Stimulated activated effector memory CD8-positive, alpha-beta T cell treated with anti-CD3 and anti-CD28 coated beads, Interleukin-12 subunit alpha, Interleukin-12 subunit beta, amount 100 ng/mL, for 72 hours (primary cell): Measurements from ENCODE around the gene RCL1.

Experiments used
- ATAC-seq: fragments of 150-1000 bp; cut with Tn5 transposase; 2 replicates; pipeline ENCODE4 v1.10.0; 2021
- DNase-seq, 2 donors: peaks; one replicate each; pipeline ENCODE4 v3.0.0; 2021 to 2022; ENCODE audit warnings: low spot score in 2 of 2
- H3K27ac Mint-ChIP-seq: one replicate; pipeline ENCODE4 v1.8.0; 2022; ENCODE audit warnings: mild to moderate bottlenecking, mixed read lengths
- H3K36me3 Mint-ChIP-seq: one replicate; pipeline ENCODE4 v1.8.0; 2022; ENCODE audit warnings: mild to moderate bottlenecking, mixed read lengths
- H3K4me1 Mint-ChIP-seq: one replicate; pipeline ENCODE4 v1.8.0; 2022; ENCODE audit warnings: mixed read lengths
- H3K4me3 Mint-ChIP-seq: one replicate; pipeline ENCODE4 v1.8.0; 2022; ENCODE audit warnings: mild to moderate bottlenecking, mixed read lengths
- H3K9me3 Mint-ChIP-seq: one replicate; pipeline ENCODE4 v1.8.0; 2022; ENCODE audit warnings: mixed read lengths

Gene RCL1

DNA sequence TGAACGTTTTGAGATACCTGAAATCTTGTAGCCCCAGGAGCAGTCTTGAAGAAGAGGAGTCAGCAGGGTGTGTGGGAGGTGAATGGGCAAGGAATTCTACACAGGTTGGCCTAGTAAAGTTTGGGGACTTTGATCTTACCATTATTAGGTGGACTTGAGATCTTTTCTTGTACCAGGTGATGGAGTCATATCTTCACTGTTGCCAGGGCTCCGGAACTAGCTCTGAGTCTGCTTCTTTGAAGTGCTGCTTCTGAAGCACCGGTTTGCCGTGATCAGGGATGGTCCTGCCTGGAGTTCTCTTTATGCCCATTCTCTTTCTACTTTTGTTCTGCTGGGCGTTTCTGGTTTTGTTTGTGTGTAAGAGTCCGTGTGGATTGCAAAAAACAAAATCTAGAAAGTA lies 27.4 kb downstream of the RCL1 start:
- H3K4me3 Mint-ChIP-seq = no peak overlapping the region
- H3K4me1 Mint-ChIP-seq = peaks cover 29% of the 10 kb centered on the region
- DNase-seq (no peak), ATAC-seq (no peak)
- peaks cover 5% of the 10 kb centered on the region for H3K36me3 Mint-ChIP-seq
- no peaks in the 10 kb centered on the region for H3K9me3 Mint-ChIP-seq
- no peak overlapping the region for H3K27ac Mint-ChIP-seq

GRCh38 chr9:4821133-4821532 lies 28.4 kb downstream of the RCL1 start:
- Mint-ChIP-seq H3K36me3 (peaks cover 10% of the 10 kb centered on the region), H3K4me3 (no peak overlapping the region), H3K4me1 (peaks cover 19% of the 10 kb centered on the region), H3K9me3 (no peaks in the 10 kb centered on the region), H3K27ac (peak overlapping the region; percentile 52)
- ATAC-seq (no peak), DNase-seq (no peak)

DNA sequence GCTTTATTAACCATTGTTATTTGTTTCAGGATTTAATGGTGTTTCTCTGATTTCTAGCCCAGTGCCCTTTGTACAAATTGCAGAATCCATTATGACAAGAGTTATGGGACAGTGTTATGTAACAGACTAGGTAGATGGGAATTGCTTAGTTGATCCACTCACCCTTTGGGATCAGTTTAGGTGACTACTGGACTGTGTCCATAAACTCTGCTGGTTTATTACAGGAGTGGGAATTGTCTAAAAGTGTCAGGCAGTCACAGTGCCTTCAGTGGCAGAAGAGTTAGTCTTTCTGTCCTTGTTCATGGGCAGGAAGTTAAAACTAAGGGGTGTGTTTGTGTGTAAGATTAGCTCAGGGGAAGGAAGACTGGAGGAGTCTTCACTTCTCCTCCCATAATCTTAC lies 29.3 kb downstream of the RCL1 start:
- peaks cover 12% of the 10 kb centered on the region for H3K36me3 Mint-ChIP-seq
- ATAC-seq (no peak), DNase-seq (no peak)
- H3K4me3 Mint-ChIP-seq = no peak overlapping the region
- peak overlapping the region; percentile 52 for H3K27ac Mint-ChIP-seq
- no peaks in the 10 kb centered on the region for H3K9me3 Mint-ChIP-seq
- H3K4me1 Mint-ChIP-seq = peaks cover 17% of the 10 kb centered on the region

DNA sequence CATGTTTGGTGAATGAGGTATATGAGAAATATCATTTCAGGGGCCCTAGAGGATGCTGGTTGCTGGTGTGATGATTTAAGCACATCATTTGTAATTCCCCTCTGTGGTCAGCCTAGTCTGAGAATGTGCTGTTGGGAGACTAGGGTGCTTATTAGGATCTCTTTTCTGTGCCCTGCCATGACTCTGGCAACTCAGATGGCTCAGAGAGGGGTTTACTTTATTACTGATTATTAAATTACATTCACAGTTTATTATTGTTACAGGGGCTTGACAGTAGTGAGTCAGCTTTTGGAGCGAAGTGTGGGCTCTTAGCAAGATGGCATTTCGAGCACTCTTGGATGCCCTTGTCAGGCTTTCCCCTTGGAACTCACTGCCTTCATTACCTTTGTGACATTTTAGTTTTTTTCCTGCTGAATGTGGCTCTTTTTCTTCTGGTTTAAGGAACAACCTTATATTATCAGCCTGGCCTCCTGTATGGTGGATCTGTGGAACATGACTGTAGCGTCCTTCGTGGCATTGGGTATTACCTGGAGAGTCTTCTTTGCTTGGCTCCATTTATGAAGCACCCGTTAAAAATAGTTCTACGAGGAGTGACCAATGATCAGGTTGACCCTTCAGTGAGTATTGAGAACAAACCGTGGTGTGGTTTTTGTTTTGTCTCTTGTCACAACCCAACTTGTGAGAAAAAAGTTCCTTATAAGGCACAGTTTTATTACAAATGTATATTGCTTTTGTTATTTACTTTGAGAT lies 33.8 kb downstream of the RCL1 start:
- H3K4me3 Mint-ChIP-seq = no peak overlapping the region
- H3K27ac Mint-ChIP-seq = no peak overlapping the region
- peaks cover 28% of the 10 kb centered on the region for H3K36me3 Mint-ChIP-seq
- ATAC-seq (no peak), DNase-seq (no peak)
- H3K9me3 Mint-ChIP-seq = no peaks in the 10 kb centered on the region
- peaks cover 8% of the 10 kb centered on the region for H3K4me1 Mint-ChIP-seq

DNA sequence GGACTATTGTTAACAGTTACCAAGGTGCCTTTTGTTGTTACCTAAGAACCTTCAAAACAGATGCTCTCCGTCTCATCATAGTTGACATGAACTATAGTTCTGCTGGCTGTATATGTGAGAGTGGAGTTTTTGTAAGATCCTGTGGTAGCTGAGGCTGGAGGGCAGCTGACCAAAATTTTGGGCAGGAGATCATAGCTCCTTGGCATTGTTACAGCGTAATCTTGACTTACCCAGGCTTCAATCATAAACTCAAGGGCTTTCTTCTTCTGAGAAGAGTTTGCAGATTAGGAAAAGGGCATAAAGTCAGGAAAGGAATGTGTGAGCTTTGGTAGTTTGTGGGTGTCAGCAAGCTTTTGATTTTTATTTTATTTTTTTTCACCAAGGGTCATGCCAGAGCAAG lies 34.5 kb downstream of the RCL1 start:
- H3K4me3 Mint-ChIP-seq = no peak overlapping the region
- H3K36me3 Mint-ChIP-seq = peaks cover 28% of the 10 kb centered on the region
- no peak for ATAC-seq
- DNase-seq = no peak
- H3K9me3 Mint-ChIP-seq = no peaks in the 10 kb centered on the region
- peaks cover 2% of the 10 kb centered on the region for H3K4me1 Mint-ChIP-seq
- no peak overlapping the region for H3K27ac Mint-ChIP-seq

DNA sequence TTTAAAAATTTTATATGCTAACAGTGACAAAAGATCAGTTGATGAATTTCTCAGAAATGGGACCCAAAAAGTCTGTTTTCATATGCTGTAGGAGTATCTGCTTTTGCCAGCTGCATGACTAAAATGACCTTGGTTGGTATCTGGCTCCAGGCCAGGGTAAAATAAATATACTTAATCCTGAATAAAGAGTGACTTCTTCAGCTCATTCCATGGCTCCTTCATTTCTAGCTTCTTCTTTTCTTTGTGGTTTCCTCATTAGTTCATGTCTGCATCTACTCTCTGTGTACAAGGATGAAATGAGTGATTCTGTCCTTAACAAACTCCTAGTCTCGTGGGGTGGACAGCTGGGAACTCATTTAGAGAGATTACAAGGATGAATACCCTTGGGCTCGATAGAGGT lies 36.0 kb downstream of the RCL1 start:
- no peak overlapping the region for H3K27ac Mint-ChIP-seq
- no peak for ATAC-seq
- H3K9me3 Mint-ChIP-seq = no peaks in the 10 kb centered on the region
- H3K4me3 Mint-ChIP-seq = no peak overlapping the region
- DNase-seq = no peak
- peaks cover 36% of the 10 kb centered on the region for H3K36me3 Mint-ChIP-seq
- peaks cover 13% of the 10 kb centered on the region for H3K4me1 Mint-ChIP-seq

DNA sequence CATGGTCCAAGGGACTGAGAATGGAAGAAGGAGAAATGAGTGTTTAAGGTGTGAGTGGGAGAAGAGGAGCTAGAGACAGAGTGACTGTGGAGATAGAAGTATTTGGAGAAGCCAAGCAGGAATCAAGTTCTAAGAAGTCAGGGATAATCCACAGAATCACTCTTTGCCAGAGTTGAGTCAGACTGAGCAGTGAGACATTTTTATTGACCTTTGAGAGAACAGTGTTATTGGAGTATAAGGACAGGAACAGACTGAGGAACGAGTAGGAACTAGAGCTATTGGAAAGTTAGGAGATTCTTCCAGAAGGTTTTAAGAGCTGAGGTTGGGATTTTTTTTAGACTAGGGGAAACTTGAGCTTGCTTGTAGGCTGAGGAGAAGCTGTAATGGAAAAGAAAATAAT lies 37.2 kb downstream of the RCL1 start:
- H3K4me1 Mint-ChIP-seq = peaks cover 25% of the 10 kb centered on the region
- peaks cover 46% of the 10 kb centered on the region for H3K36me3 Mint-ChIP-seq
- no peaks in the 10 kb centered on the region for H3K9me3 Mint-ChIP-seq
- no peak overlapping the region for H3K27ac Mint-ChIP-seq
- H3K4me3 Mint-ChIP-seq = no peak overlapping the region
- ATAC-seq (no peak), DNase-seq (no peak)

GRCh38 chr9:4830699-4831098 lies 38.0 kb downstream of the RCL1 start:
- Mint-ChIP-seq H3K4me1 (peaks cover 32% of the 10 kb centered on the region), H3K9me3 (no peaks in the 10 kb centered on the region), H3K36me3 (peaks cover 49% of the 10 kb centered on the region), H3K27ac (no peak overlapping the region), H3K4me3 (no peak overlapping the region)
- DNase-seq (no peak), ATAC-seq (no peak)

DNA sequence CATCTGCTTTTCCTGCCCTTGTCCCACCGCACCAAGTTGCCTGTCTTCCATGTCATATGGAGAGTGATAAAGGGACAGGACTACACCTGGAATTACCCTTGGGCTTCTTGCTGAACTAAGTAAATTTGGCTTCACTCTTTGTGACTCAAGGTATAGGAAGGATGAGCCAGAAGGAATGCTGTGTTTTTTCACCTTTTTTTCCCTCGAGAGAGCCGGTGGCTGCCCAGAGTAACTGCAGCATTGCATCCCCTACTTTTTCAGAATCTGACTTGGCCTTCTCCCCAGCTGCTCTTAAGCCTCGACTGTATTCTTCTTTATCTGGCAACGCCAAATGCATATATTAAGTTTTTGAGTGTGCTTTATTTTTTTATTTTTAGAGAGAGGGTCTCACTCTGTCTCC lies 38.4 kb downstream of the RCL1 start:
- DNase-seq (no peak), ATAC-seq (no peak)
- Mint-ChIP-seq H3K4me3 (no peak overlapping the region), H3K36me3 (peaks cover 49% of the 10 kb centered on the region), H3K27ac (no peak overlapping the region), H3K4me1 (peaks cover 36% of the 10 kb centered on the region), H3K9me3 (no peaks in the 10 kb centered on the region)

- peaks cover 48% of the 10 kb centered on the region for H3K36me3 Mint-ChIP-seq
- DNase-seq (no peak), ATAC-seq (no peak)
- H3K27ac Mint-ChIP-seq = no peak overlapping the region
- H3K9me3 Mint-ChIP-seq = no peaks in the 10 kb centered on the region
- H3K4me3 Mint-ChIP-seq = no peak overlapping the region
- H3K4me1 Mint-ChIP-seq = peaks cover 41% of the 10 kb centered on the region
These were observed 39.2 kb downstream of the RCL1 start for GRCh38 chr9:4831944-4832343.

DNA sequence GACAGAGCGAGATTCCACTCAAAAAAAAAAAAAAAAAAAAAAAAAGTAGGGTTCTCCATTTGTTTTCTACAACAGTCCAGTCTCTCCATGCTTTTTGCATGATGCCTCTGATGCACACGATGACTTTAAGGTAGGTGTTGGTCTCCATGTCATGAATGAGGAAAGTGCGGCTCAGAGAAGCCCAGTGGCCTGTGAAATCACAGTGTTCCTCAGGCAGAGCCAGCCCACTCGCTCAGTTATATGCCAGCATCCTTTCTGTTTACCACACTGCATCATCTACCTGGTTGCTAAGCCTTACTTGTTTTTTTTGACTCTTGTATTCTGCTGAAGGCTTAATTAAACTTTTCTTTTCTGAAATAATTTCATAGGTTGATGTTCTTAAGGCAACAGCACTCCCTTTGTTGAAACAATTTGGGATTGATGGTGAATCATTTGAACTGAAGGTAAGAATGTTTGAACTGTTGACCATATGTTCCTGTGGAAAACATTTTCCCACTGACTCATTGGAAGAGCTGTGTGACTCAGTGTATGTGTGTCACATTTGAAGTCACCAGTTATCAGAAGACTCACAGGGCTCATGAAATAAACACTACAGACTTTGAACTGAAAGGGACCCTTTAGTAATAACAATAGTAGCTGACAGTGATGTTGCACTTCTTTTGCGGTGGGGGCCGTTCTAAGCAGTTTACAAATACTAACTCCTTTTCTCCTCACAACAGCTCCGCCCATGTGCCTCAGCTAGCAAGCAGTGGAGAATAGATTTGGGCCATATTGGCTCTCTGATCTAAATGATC lies 40.2 kb downstream of the RCL1 start:
- Mint-ChIP-seq H3K9me3 (no peaks in the 10 kb centered on the region), H3K27ac (peak overlapping the region; percentile 64)

DNA sequence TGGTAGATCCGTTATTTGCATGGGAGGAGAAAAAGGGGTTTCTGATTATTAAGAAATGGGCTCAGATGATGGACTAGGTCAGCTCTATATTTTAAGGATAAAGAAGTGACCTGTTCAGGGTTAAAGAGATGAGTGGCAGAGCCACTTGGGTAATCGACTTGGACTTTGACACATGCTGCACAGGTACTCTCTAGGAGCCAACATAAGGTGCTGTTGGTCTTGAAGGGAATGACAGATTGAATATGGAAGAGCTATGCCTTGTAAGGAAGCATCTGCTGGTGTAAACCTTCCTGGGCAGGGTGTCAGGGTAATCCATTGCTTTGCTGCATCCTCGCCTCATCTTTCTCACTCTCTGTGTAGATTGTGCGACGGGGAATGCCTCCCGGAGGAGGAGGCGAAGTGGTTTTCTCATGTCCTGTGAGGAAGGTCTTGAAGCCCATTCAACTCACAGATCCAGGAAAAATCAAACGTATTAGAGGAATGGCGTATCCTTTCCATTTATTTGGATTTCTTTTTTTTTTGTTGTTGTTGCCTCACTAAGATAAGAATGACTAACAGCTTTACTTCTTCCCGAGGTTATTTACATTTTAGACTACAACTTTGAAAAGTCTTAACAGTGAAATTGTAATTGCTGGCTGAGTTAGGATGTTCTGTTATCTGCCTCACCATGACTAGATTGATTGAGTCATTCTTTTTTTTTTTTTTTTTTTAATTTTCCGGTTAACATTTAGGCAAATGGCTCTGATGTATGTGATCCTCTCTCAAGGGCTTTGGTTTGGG lies 41.2 kb downstream of the RCL1 start:
- Mint-ChIP-seq H3K4me1 (peaks cover 55% of the 10 kb centered on the region), H3K9me3 (no peaks in the 10 kb centered on the region), H3K27ac (peak overlapping the region; percentile 64), H3K36me3 (peaks cover 31% of the 10 kb centered on the region), H3K4me3 (no peak overlapping the region)
- no peak for DNase-seq
- ATAC-seq = no peak

More for the DNA sequence above, 40.2 kb downstream of the RCL1 start:
- ATAC-seq = peak; percentile 97
- H3K36me3 Mint-ChIP-seq = peaks cover 38% of the 10 kb centered on the region
- peaks cover 49% of the 10 kb centered on the region for H3K4me1 Mint-ChIP-seq
- no peak overlapping the region for H3K4me3 Mint-ChIP-seq
- peak; percentile 8 to 71 for DNase-seq

- DNase-seq (no peak), ATAC-seq (no peak)
- Mint-ChIP-seq H3K27ac (no peak overlapping the region), H3K36me3 (peaks cover 41% of the 10 kb centered on the region), H3K4me1 (peaks cover 66% of the 10 kb centered on the region), H3K4me3 (no peak overlapping the region), H3K9me3 (no peaks in the 10 kb centered on the region)
These were observed 43.9 kb downstream of the RCL1 start for GRCh38 chr9:4836676-4837075.

DNA sequence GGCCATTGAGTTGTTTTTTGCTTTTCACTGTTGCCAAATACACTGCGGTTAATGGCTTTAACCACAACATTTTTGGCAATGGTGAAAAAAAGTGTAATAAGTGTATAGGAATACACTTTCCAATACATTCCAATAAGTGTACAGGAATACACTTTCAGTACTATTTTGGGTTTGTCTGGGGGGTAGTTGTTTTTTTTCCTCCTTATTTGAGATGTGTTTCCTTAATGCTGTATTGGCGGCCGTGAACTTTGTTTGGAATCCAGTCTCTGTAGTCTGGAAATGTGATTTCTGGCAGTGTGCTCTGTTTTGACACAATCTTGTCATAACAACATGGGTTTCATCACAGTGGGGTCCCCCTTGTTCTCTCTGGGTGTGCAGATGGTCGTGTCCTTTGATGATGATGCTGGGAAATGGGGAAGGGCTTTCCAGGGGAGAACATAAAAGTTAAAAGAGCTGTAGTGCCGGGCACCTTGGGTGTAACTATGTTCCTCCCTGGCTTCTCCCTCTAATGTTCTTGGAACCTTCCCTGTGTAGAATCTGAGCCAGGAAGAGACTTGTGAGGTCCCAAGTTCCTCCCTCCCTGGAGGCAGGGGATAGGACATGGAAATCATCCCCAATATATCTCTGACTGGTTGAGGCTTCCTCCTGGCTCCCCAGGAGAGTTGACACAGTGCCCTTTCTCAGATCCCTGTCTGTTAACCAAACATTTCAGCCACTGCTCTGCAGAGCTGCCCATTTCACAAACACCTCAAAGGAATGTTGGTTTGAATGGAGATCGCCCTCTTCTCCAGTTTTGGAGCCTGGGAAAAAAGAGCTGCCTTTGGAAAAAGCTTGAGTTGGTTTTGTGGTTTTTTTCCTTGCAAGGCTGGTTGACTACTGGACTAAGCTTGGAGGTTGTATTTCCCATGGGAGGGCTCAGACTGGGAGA lies 44.8 kb downstream of the RCL1 start:
- no peak for ATAC-seq
- Mint-ChIP-seq H3K36me3 (peaks cover 48% of the 10 kb centered on the region), H3K27ac (peak overlapping the region; percentile 11), H3K4me1 (peaks cover 66% of the 10 kb centered on the region), H3K9me3 (no peaks in the 10 kb centered on the region), H3K4me3 (no peak overlapping the region)
- no peak for DNase-seq

DNA sequence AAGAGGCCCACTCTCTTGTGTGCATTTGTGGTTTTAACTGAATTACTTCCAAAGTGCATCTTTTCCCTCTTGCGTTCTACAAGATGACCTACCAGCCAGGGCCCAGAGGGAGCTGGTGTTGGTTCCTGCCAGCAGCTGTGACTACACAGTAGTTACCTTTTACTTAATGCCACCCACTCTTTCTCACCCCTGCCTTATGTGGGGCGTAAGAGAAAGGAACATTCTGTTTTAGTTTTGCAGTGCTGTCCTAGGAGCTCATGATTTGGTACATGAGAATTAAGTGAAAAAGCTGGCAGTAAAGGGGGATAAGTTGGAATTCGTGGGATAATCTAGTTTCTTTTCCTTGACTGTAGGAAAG lies 45.4 kb downstream of the RCL1 start:
- Mint-ChIP-seq H3K9me3 (no peaks in the 10 kb centered on the region), H3K27ac (no peak overlapping the region), H3K36me3 (peaks cover 46% of the 10 kb centered on the region), H3K4me3 (no peak overlapping the region), H3K4me1 (peaks cover 60% of the 10 kb centered on the region)
- ATAC-seq (no peak), DNase-seq (no peak)
